ENCODE measurements around the gene SH3BP1. TPM values are rescaled to one million over a fixed set of nuclear protein-coding genes. Genes with fewer than 3 reads are reported as not detected.

SH3BP1 gene
- total and polyA plus RNA-seq, 2 of the 13 experiments (the other 11 are each of a cell fraction or from before 2014, with no cell fraction given), result 8.4 to 18.5 TPM

- TF ChIP-seq SOX5 (CRISPR knock-in tag; IDR thresholded peaks at IDR 0.05; ENCODE audit: borderline replicate concordance) (peak; percentile 37; the same call in 1 of the 2 replicates), ZNF687 (CRISPR knock-in tag; IDR thresholded peaks at IDR 0.05) (peak; percentile 91), ZSCAN31 (CRISPR knock-in tag; IDR thresholded peaks at IDR 0.05; ENCODE audit: low read depth) (0 out of 2 replicates have a peak, but pooled peaks have one; percentile 46), SP4 (CRISPR knock-in tag; IDR thresholded peaks at IDR 0.05) (peak; percentile 76), HMGXB3 (CRISPR knock-in tag; IDR thresholded peaks at IDR 0.05; ENCODE audit: borderline replicate concordance) (0 out of 2 replicates have a peak, but pooled peaks have one; percentile 36), ZNF768 (CRISPR knock-in tag; IDR thresholded peaks at IDR 0.05) (peak; percentile 65), ZFX (CRISPR knock-in tag; IDR thresholded peaks at IDR 0.05; ENCODE audit: low read depth) (peak; percentile 91), HDAC1 (CRISPR knock-in tag; IDR thresholded peaks at IDR 0.05) (peak; percentile 45), ZBTB38 (CRISPR knock-in tag; IDR thresholded peaks at IDR 0.05) (peak; percentile 15; the same call in 1 of the 2 replicates), NCOR1 (IDR thresholded peaks at IDR 0.05; ENCODE audit: borderline replicate concordance, low read length) (peak; percentile 47; the same call in 1 of the 2 replicates), ZNF740 (CRISPR knock-in tag; IDR thresholded peaks at IDR 0.05) (0 out of 2 replicates have a peak, but pooled peaks have one; percentile 61), YEATS4 (CRISPR knock-in tag; IDR thresholded peaks at IDR 0.05; ENCODE audit: borderline replicate concordance) (peak; percentile 21; the same call in 1 of the 2 replicates), NONO (IDR thresholded peaks at IDR 0.05) (no peak), NONO (CRISPR knock-in tag; conservative IDR thresholded peaks at IDR 0.05) (0 out of 2 replicates have a peak, but pooled peaks have one; percentile 54), ZNF639 (CRISPR knock-in tag; conservative IDR thresholded peaks at IDR 0.05) (no peak), ZNF12 (CRISPR knock-in tag; IDR thresholded peaks at IDR 0.05) (peak; percentile 48; the same call in 1 of the 2 replicates), MAX (IDR thresholded peaks at IDR 0.05) (peak; percentile 49; the same call in 1 of the 2 replicates)
These were observed 35.8 kb downstream of the SH3BP1 start, which contains the start of gene LGALS1 (continued) for GRCh38 chr22:37674951-37675929.

All from HepG2 (cell line).